ENCODE measurements around the gene NFE2L3.

DNA sequence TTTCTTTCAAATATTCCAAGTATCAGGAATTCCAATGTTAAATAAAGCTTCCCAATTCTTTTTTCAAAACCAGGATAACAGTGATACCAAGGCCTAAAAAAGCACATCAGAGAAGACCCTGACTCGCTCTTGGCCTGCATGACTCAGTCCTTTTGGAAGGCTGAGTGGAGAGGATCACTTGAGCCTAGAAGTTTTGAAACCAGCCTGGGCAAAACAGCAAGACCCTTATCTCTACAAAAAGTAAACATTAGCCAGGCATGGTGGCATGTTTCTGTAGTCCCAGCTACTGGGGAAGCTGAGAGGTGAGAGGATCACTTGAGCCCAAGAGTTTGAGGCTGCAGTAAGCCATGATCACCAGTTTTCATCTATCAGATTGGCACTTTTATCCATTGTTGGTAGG, 18.7 kb downstream of the NFE2L3 start:
- TF ChIP-seq GATA2 (IDR thresholded peaks at IDR 0.05; ENCODE audit: low read depth, low read length) = no peak
- no peak for TF ChIP-seq GATA3 (IDR thresholded peaks at IDR 0.05; ENCODE audit: low read depth, low read length)

All from SH-SY5Y (cell line).